Measurements from ENCODE around the gene STK33.

GRCh38 chr11:8480858-8481257, 113.2 kb downstream of the STK33 start:
- TF ChIP-seq POLR2AphosphoS5 (IDR thresholded peaks at IDR 0.05; ENCODE audit: insufficient read depth, low read depth, low read length) (no peak), EZH2 (IDR thresholded peaks at IDR 0.05; ENCODE audit: borderline replicate concordance, low read depth, low read length, severe bottlenecking) (no peak), GATA2 (IDR thresholded peaks at IDR 0.05; ENCODE audit: insufficient read depth, insufficient read length, low read depth, low read length) (no peak), POLR2A (IDR thresholded peaks at IDR 0.05; ENCODE audit: low read depth, low read length) (no peak)
- TF ChIP-seq, protein P1, sequence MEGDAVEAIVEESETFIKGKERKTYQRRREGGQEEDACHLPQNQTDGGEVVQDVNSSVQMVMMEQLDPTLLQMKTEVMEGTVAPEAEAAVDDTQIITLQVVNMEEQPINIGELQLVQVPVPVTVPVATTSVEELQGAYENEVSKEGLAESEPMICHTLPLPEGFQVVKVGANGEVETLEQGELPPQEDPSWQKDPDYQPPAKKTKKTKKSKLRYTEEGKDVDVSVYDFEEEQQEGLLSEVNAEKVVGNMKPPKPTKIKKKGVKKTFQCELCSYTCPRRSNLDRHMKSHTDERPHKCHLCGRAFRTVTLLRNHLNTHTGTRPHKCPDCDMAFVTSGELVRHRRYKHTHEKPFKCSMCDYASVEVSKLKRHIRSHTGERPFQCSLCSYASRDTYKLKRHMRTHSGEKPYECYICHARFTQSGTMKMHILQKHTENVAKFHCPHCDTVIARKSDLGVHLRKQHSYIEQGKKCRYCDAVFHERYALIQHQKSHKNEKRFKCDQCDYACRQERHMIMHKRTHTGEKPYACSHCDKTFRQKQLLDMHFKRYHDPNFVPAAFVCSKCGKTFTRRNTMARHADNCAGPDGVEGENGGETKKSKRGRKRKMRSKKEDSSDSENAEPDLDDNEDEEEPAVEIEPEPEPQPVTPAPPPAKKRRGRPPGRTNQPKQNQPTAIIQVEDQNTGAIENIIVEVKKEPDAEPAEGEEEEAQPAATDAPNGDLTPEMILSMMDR (IDR thresholded peaks at IDR 0.05; ENCODE audit: extremely low read depth in 1 of 2, insufficient read depth in 1 of 2, low read depth in 1 of 2, low read length in 2 of 2) = no peak
